Measurements from ENCODE around the gene GRB14. TPM values are rescaled to one million over a fixed set of nuclear protein-coding genes. Genes with fewer than 3 reads are reported as not detected.
"Not testable (repeated sequence)": the region's sequence is repeated elsewhere in the genome, so short reads cannot be mapped to it uniquely, and the experiment has no call there.

The GRB14 gene
- total and polyA plus RNA-seq, 10 of the 15 experiments (the other 5 are each of a cell fraction or from before 2014, with no cell fraction given) = not detected

GRCh38 chr2:164551519-164551918, 69.8 kb downstream of the GRB14 start:
- no peaks in the 10 kb centered on the region for H3K4me1 ChIP-seq (ENCODE audit: control insufficient read depth, insufficient read depth, low read length)
- FAIRE-seq (no peak), ATAC-seq (no peak), DNase-seq (ENCODE audit: low read depth, low spot score) (no peak)
- H2AFZ ChIP-seq (ENCODE audit: control insufficient read depth, low read depth, low read length) = no peak overlapping the region
- H3K27me3 ChIP-seq (replicated peaks in 1 of 2; ENCODE audit: control insufficient read depth in 2 of 2, insufficient read depth in 2 of 2, low read length in 1 of 2) = no peaks in the 10 kb centered on the region
- ChIA-PET RAD21 (ENCODE audit: unreplicated experiment) (no interaction called here), SMC1A (ENCODE audit: uncharacterized antibody, unreplicated experiment) (no interaction called here), CTCF (no interaction called here), POLR2A (no interaction called here)
- H3K79me2 ChIP-seq (ENCODE audit: control insufficient read depth, insufficient read depth, low read length) = no peaks in the 10 kb centered on the region
- H3K9me3 ChIP-seq (replicated peaks; ENCODE audit: control insufficient read depth, insufficient read depth, low read length) = no peaks in the 10 kb centered on the region
- no peaks in the 10 kb centered on the region for H4K20me1 ChIP-seq (ENCODE audit: control insufficient read depth, insufficient read depth)
- no TSS peak for BruUV-seq (replicated peaks)
- no peak overlapping the region for H3K9ac ChIP-seq (ENCODE audit: control insufficient read depth, insufficient read depth, low read length)
- no peak overlapping the region for H3K4me3 ChIP-seq
- 28% methylated on average over 4 of the region's 4 CpGs for WGBS (ENCODE audit: insufficient coverage, insufficient replicate concordance, low lambda C conversion rate, missing lambda C conversion rate)
- in situ Hi-C loops (cut with MboI) (no loop called here), intact Hi-C loops (cut with micrococcal nuclease; ENCODE audit: unreplicated experiment) (no loop called here)
- no peaks in the 10 kb centered on the region for H3K36me3 ChIP-seq (ENCODE audit: control insufficient read depth in 2 of 2, insufficient read depth in 2 of 2, low read length in 1 of 2)
- TF ChIP-seq, protein P1, sequence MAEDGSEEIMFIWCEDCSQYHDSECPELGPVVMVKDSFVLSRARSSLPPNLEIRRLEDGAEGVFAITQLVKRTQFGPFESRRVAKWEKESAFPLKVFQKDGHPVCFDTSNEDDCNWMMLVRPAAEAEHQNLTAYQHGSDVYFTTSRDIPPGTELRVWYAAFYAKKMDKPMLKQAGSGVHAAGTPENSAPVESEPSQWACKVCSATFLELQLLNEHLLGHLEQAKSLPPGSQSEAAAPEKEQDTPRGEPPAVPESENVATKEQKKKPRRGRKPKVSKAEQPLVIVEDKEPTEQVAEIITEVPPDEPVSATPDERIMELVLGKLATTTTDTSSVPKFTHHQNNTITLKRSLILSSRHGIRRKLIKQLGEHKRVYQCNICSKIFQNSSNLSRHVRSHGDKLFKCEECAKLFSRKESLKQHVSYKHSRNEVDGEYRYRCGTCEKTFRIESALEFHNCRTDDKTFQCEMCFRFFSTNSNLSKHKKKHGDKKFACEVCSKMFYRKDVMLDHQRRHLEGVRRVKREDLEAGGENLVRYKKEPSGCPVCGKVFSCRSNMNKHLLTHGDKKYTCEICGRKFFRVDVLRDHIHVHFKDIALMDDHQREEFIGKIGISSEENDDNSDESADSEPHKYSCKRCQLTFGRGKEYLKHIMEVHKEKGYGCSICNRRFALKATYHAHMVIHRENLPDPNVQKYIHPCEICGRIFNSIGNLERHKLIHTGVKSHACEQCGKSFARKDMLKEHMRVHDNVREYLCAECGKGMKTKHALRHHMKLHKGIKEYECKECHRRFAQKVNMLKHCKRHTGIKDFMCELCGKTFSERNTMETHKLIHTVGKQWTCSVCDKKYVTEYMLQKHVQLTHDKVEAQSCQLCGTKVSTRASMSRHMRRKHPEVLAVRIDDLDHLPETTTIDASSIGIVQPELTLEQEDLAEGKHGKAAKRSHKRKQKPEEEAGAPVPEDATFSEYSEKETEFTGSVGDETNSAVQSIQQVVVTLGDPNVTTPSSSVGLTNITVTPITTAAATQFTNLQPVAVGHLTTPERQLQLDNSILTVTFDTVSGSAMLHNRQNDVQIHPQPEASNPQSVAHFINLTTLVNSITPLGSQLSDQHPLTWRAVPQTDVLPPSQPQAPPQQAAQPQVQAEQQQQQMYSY (CRISPR knock-in tag; IDR thresholded peaks at IDR 0.05) = no peak
- no peak for TF ChIP-seq SMAD5 (IDR thresholded peaks at IDR 0.05; ENCODE audit: low read depth)
- TF ChIP-seq, protein P2, sequence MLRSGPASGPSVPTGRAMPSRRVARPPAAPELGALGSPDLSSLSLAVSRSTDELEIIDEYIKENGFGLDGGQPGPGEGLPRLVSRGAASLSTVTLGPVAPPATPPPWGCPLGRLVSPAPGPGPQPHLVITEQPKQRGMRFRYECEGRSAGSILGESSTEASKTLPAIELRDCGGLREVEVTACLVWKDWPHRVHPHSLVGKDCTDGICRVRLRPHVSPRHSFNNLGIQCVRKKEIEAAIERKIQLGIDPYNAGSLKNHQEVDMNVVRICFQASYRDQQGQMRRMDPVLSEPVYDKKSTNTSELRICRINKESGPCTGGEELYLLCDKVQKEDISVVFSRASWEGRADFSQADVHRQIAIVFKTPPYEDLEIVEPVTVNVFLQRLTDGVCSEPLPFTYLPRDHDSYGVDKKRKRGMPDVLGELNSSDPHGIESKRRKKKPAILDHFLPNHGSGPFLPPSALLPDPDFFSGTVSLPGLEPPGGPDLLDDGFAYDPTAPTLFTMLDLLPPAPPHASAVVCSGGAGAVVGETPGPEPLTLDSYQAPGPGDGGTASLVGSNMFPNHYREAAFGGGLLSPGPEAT (IDR thresholded peaks at IDR 0.05; ENCODE audit: low read depth) = no peak
- TF ChIP-seq ZBTB33 (IDR thresholded peaks at IDR 0.05) = no peak
- TF ChIP-seq YBX1 (IDR thresholded peaks at IDR 0.05) = no peak
- H3K4me2 ChIP-seq (ENCODE audit: control insufficient read depth, insufficient read depth) = no peak overlapping the region
- H3K27ac ChIP-seq (ENCODE audit: control insufficient read depth, insufficient read depth) = no peak overlapping the region

DNA sequence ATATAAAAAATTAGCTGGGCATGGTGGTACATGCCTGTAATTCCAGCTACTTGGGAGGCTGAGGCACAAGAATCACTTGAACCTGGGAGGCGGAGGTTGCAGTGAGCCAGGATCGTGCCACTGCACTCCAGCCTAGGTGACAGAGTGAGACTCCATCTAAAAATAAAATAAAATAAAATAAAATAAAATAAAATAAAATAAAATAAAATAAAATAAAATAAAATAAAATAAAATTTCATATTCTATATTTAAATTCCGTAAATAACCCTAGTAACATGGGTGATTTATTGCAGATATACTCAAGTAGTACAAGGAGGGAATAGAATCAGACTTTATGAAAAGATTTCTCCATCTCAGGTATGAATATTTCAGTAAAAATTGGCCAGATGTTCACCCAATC, 71.6 kb downstream of the GRB14 start:
- intact Hi-C loops (cut with micrococcal nuclease; ENCODE audit: unreplicated experiment); H3K79me2 ChIP-seq (ENCODE audit: control insufficient read depth, insufficient read depth, low read length); H3K4me3 ChIP-seq; H3K4me1 ChIP-seq (ENCODE audit: control insufficient read depth, insufficient read depth, low read length); H3K9me3 ChIP-seq (replicated peaks; ENCODE audit: control insufficient read depth, insufficient read depth, low read length); in situ Hi-C loops (cut with MboI); H3K27me3 ChIP-seq (replicated peaks in 1 of 2; ENCODE audit: control insufficient read depth in 2 of 2, insufficient read depth in 2 of 2, low read length in 1 of 2); H3K4me2 ChIP-seq (ENCODE audit: control insufficient read depth, insufficient read depth); RAD21 ChIA-PET (ENCODE audit: unreplicated experiment); H3K9ac ChIP-seq (ENCODE audit: control insufficient read depth, insufficient read depth, low read length); SMC1A ChIA-PET (ENCODE audit: uncharacterized antibody, unreplicated experiment); BruUV-seq (replicated peaks); FAIRE-seq; H3K36me3 ChIP-seq (ENCODE audit: control insufficient read depth in 2 of 2, insufficient read depth in 2 of 2, low read length in 1 of 2); H4K20me1 ChIP-seq (ENCODE audit: control insufficient read depth, insufficient read depth); H2AFZ ChIP-seq (ENCODE audit: control insufficient read depth, low read depth, low read length); ATAC-seq; CTCF ChIA-PET; H3K27ac ChIP-seq (ENCODE audit: control insufficient read depth, insufficient read depth); DNase-seq (ENCODE audit: low read depth, low spot score); POLR2A ChIA-PET: not testable (repeated sequence)
- 32% methylated on average over 3 of the region's 3 CpGs for WGBS (ENCODE audit: insufficient coverage, insufficient replicate concordance, low lambda C conversion rate, missing lambda C conversion rate)

All from GM12878 (cell line).